GM10248 (cell line): ENCODE data around the gene TADA2A.
A peak's percentile ranks its signal among the peaks of the same experiment; 100 is the strongest.

ENCODE experiments used
- CTCF ChIA-PET: fragments of 300-600 bp; sonication (Branson Sonifier 250); formaldehyde crosslinking; extraction: SDS; loops from one replicate; lab custom pipeline; 2021; ENCODE audit warnings: antibody characterized with exemption; lab: Yijun Ruan, JAX
- POLR2A ChIA-PET: fragments of 350-650 bp; sonication (Branson Sonifier 250); formaldehyde crosslinking; extraction: SDS; loops from one replicate; lab custom pipeline; 2020; ENCODE audit warnings: antibody characterized with exemption; lab: Yijun Ruan, JAX
- DNase-seq: peaks from one replicate; pipeline ENCODE4 v3.0.0; 2012; ENCODE audit errors: extremely low spot score
- CTCF ChIP-seq: IDR thresholded peaks from 2 replicates; pipeline ENCODE4 v1.5.1; 2012; ENCODE audit warnings: mild to moderate bottlenecking, low read depth; ENCODE audit errors: extremely low read depth, missing control alignments, control extremely low read depth

TADA2A gene

GRCh38 chr17:37406635-37407461 lies at the start of gene TADA2A, which contains the start of gene ACACA:
Gene TADA2A (plus strand): TSS chr17:37406886. CDS start chr17:37411366, 4,480 bp downstream.
Gene ACACA (minus strand): TSS chr17:37406836. CDS start chr17:37406299, 537 bp downstream.
- ChIA-PET POLR2A (interaction anchor here (0.6 kb wide), 2 partner anchors 48 to 265 kb away, joined by 7 to 8 read pairs; no protein-coding TSS in a partner anchor), CTCF (interaction anchor here (1.0 to 2.9 kb wide), 4 partner anchors 9 to 34 kb away, joined by 4 to 19 read pairs (median 8); no protein-coding TSS in a partner anchor)
- TF ChIP-seq CTCF: no peak
- peak; percentile 95 for DNase-seq

GRCh38 chr17:37358098-37358829 lies 48.4 kb upstream of the TADA2A start:
- POLR2A ChIA-PET: interaction anchor here (1.0 to 1.1 kb wide), 2 partner anchors 10 to 49 kb away, joined by 3 to 7 read pairs; partner anchors contain the start of genes ACACA and TADA2A
- CTCF ChIA-PET: interaction anchor here (0.6 to 2.6 kb wide), 10 partner anchors 8 to 755 kb away, joined by 3 to 25 read pairs (median 3); no protein-coding TSS in a partner anchor
- DNase-seq: peak; percentile 62
- no peak for TF ChIP-seq CTCF

DNA sequence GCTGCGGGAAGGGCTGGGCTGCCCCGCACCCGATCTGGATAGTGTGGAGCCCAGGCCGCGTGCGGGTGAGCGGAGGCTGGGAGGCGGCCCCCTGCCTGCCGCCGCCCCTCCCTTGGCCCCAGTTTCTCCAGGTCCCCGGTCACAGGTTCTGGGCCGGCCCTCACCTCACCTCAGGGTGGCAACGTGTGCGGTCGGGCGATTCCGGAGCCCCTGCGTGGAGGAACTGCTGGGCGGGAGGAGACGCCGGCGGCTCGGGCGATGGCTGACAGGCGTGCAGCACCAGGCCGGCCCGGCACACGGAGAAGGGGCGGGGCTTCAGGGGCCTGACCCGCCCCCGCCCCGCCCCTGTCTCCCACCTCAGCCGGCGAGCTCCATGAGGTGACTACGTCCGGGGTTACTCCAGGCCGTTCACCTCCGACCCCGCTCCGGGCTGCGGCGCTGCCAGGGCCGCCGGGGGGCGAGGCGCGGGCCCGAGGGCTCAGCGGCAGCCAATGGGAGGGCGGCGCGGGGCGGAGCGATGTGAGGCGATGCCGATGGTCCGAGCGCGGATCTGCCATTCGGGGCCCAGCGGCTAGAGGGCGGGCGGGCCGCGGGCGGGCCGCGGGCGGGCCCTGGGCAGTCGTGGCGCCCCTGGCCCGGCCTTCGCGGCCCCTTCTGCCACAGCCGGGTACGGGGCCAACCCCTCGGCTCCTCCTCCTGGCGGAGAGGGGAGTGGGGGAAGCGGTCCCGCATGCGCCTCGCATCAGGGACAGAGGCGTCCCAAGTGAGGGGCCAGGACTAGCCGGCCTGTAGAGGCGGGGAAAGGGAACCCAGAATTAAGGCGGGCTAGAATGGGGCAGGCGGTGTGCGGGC lies 47.6 kb upstream of the TADA2A start:
- no peak for TF ChIP-seq CTCF
- ChIA-PET POLR2A (interaction anchor here (0.6 to 1.1 kb wide), 4 partner anchors 11 to 1619 kb away, joined by 3 to 7 read pairs (median 5); partner anchors contain the start of genes ACACA and TADA2A), CTCF (interaction anchor here (0.6 to 2.6 kb wide), 11 partner anchors 8 to 756 kb away, joined by 3 to 25 read pairs (median 3); no protein-coding TSS in a partner anchor)
- DNase-seq: peak; percentile 99

DNA sequence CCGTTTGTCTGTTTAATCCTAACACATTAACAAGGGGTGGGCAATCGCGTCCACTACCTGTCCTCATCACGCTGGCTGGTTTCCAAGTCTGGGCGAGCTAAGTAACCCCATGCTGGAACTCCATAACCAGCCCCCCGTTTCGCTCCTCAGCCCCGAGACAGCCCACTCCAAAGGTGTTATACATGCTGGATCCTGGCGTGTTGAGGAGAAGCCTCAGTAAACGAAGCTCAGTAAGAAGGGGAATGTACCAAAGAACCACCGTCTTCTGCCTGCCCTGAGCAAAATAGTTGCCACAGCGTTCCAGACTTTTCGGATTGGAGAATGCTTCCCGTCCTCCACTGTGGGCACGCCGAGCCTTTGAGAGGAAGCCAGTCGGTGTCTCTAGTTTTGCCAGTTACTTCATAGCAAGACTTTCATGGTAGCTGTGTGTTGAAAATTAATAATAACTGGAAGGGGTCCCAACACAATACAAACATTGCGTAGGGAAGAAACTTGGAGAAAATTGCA lies 47.0 kb upstream of the TADA2A start:
- no peak for DNase-seq
- no peak for TF ChIP-seq CTCF
- ChIA-PET POLR2A (interaction anchor here (1.0 kb wide), 1 partner anchor 47 kb away, joined by 7 read pairs; the partner anchor contains the start of genes ACACA and TADA2A), CTCF (interaction anchor here (0.8 to 2.6 kb wide), 5 partner anchors 8 to 161 kb away, joined by 3 to 25 read pairs (median 4); no protein-coding TSS in a partner anchor)

- POLR2A ChIA-PET: no interaction called here
- no peak for DNase-seq
- CTCF ChIA-PET: interaction anchor here (1.3 to 2.1 kb wide), 4 partner anchors 13 to 757 kb away, joined by 3 to 27 read pairs (median 4); no protein-coding TSS in a partner anchor
- no peak for TF ChIP-seq CTCF
These were observed 46.1 kb upstream of the TADA2A start for GRCh38 chr17:37360632-37361031.
